Forelimb muscle (tissue), 1 donor: ENCODE results near the gene FGF5. TPM values are rescaled to one million over a fixed set of nuclear protein-coding genes. Genes with fewer than 3 reads are reported as not detected.
"Not testable (repeated sequence)": the region's sequence is repeated elsewhere in the genome, so short reads cannot be mapped to it uniquely, and the experiment has no call there.

ENCODE experiments used
- DNase-seq: peaks from one replicate; pipeline ENCODE4 v3.0.0-alpha.2; 2013; ENCODE audit warnings: low read depth
- polyA plus RNA-seq: library from polyadenylated mRNA; unstranded; fragments of 120-200 nt; gene quantifications from one replicate; pipeline ENCODE4 v1.2.1, GENCODE V29; 2013; ENCODE audit not compliant: insufficient read length

The FGF5 gene
- polyA plus RNA-seq, 1 donor = 0.61 TPM

DNA sequence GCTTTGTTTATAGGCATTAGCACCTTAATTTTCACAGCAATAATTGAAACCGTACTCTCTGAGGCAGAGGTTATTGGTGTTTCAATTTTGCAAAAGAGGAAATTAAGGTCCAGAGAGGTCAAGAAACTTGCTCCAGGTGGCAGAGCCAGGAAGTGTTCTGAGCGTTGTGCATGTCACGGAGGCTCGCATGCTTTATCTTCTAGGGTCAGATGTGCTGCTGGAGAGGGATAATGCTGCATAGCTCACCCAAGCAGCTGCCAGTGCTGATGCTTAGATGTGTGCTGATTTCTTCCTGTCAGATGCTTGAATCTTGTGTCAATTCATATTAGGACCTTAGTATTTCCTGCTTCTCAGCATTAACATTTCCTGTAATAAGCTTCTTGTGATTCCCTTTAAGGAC is 13.0 kb upstream of the FGF5 start:
- no peak for DNase-seq

DNA sequence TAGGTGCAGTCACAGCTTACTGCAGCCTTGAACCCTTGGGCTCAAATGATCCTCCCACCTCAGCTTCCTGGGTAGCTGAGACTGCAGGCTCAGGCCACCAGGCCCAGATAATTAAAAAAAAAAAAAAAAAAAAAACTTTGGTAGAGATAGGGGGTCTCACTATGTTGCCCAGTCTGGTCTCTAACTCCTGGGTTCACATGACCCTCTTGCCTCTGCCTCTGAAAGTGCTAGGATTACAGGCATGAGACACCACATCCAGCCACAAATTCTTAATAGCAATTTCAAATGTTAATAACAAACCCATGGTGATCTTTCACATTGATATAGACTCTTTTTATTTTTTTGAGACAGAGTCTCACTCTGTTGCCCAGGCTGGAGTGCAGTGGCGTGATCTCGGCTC is 12.3 kb upstream of the FGF5 start:
- no peak for DNase-seq

DNA sequence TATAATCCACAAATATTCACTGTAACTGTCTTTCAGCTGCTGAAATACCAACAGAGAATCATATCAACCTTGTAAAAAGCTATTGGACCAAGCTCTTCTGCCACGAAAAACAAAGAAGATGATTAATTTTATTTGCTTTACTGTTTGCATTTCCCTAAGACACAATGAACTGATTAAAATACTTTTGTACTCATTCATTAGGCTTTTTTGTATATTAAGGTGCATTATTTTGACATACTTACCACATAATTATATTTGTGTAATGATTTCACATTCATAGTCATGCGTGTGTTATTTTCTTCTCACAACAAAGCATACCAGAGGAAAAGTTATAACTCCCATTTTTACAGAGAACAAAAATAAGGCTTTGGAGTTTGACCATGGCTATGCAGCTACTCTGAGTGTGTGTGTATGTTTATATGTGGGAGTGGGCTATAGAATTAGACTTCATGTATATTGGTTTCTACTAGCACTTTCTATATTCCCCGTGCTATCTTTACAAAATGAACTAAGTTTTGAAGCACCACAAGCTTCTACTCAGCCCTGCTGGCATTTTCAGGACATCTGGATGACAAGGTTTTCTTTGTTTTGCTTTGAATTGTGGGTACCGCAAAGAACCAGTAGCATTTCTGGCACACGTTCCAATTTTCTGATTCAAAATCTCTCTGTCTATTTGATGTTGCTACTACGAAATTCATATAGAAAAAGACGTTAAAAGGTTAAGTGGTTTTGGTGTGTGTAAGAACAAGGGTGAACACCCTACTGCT is 11.0 kb upstream of the FGF5 start:
- DNase-seq = no peak

DNA sequence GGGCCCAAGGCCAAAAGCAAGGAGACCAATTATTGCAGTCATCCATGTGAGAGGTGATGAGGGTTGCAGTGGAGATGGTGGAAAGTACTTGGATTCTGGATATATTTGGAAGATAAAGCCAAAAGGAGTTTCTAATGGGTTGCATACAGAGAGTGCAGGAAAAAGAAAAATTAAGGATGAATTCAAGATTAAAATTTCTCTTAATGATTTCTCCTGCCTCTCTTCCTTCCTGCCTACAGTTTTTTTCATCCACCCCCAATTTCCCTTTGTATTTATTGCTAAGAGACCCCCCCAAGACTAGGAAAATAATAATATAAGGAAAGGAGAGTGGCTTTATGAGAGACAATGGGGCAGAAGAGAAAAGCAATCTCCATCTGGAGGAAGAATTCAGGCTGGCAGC is 8.6 kb upstream of the FGF5 start:
- no peak for DNase-seq

- no peak for DNase-seq
Measured at GRCh38 chr4:80259012-80259411, 7.5 kb upstream of the FGF5 start.

GRCh38 chr4:80259817-80260216 is 6.6 kb upstream of the FGF5 start:
- DNase-seq = no peak

DNA sequence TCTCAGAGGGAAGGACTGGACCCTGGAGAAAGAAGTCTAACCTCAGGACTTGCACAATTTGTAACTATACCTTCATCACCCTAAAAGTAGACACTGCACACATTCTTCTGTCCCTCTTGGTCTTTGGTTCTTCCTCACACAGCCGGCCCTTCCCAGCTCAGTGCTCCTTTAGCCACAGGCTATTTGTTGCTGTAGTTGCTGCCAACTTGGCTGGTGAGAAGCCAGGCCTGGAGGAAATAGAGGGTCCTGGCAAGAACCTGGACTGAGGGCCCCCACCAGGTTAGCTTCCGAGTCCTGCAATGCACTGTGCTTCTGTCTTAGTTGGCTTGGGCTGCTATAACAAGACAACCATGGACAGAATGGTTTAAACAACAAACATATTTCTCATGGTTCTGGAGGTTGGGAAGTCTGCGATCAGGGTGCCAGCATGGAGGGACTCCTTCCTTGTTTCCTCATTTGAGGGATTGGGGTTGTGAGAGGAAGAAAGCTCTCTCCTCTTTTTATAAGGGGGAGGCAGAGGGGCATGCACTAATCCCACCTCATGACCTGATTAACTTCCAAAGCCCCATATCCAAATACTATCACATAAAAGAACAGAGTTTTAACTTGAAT is 4.4 kb upstream of the FGF5 start:
- DNase-seq = no peak

DNA sequence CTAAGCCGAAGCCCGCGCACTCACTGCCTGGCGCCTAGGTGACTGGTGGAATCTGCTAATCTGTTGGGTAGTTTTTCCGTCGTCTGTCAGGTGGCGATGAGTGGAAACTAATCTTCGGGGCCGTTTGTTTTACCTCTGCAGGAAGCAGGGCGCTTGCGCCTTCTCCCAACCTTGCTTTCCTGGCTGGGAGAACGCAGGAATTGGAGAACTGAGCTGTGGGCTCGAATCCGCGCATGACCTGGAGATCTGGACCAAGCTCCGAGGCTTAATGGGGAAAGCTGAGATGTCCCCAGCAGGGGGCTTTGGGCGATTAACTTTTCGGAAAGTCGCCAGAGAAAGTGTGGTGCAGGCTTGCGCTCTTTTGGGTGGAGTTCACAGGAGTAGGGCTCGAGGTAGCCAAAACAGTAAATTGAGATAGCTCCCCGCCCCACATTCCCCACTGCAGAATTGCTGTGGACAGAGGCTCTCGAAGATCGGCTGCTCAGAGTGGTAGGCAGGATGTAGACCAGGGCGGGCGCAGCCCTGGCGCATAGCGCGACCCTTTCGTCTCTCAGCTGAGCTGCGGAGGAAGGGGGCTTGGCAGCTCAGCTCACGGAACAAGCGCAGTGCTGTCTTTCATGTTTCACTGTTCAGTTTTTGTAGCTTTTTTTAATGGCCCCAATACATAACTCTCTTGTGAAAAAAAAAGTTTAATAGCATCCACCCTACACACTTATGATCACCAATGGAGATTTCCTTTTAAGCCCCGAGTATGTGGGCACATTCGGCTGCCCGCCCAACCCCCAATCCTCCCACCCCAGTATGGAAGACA is 2.7 kb upstream of the FGF5 start:
- no peak for DNase-seq

- DNase-seq = no peak
Measured at GRCh38 chr4:80264352-80264647, 2.2 kb upstream of the FGF5 start.

GRCh38 chr4:80264825-80265224 is 1.6 kb upstream of the FGF5 start:
- no peak for DNase-seq

- DNase-seq = no peak
Measured at GRCh38 chr4:80265571-80266252, 752 bp upstream of the FGF5 start.

GRCh38 chr4:80266902-80267380 is 477 bp downstream of the FGF5 start:
- no peak for DNase-seq

- DNase-seq = no peak
Measured at GRCh38 chr4:80268081-80268823, 1.8 kb downstream of the FGF5 start.

DNA sequence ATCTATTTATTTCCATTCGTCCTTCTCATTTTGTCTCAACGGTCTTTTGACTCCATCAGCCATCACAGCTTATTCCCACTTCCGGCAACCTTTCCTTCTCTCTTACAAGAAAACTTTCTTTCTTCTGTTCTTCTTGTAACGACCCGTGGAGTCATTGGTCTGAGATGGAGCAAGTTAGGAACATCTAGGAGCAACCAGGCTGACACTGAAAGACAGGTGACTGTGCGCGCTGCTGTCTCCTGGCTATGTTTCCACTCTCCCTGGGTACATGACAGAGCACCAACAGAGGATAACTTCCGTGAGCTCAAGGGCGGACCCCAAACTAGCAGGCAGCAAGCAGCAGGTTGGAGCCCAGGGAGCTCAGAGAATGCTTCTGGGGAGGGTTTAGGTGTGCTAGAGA is 2.5 kb downstream of the FGF5 start:
- no peak for DNase-seq

DNA sequence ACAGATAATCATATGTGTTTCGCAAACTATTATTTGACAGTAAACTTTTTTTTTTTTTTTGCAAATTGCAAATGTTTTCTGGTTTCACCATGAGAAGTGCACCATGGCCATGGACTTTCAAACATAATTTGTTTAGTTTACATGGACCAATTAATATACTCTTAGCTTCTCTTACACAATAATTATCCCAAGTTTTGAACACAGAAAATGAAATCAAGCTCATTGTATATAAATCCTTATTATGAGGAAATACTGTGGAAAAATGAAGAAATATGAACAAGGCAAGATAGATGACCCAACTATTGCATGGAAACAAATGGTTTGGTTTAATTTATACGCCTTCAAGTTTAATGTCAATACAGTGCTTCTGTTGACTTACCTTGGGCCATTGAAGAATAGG is 3.9 kb downstream of the FGF5 start:
- no peak for DNase-seq

GRCh38 chr4:80270868-80271267 is 4.4 kb downstream of the FGF5 start:
- DNase-seq = no peak

- DNase-seq = no peak
Measured at GRCh38 chr4:80271801-80272200, 5.3 kb downstream of the FGF5 start.

DNA sequence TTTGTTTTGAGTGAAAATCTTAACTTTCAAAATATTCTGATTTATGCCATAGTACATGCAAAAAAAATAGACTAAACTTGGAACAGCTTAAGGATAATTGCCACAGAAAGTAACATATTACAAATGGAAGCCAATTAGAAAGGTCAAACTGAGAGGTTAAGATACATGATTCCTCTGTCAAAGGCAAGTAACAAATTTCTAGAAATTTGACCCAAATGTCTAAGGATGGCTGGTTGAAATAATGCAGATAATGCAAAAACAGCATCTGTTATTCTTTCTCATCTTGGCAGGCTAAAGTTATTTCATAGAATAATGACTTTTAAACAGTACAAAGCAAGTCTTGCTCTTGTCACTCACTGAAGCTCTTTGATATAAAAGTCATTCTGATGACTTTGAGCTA is 10.5 kb downstream of the FGF5 start:
- DNase-seq = no peak

GRCh38 chr4:80279751-80280150 is 13.3 kb downstream of the FGF5 start:
- no peak for DNase-seq

DNA sequence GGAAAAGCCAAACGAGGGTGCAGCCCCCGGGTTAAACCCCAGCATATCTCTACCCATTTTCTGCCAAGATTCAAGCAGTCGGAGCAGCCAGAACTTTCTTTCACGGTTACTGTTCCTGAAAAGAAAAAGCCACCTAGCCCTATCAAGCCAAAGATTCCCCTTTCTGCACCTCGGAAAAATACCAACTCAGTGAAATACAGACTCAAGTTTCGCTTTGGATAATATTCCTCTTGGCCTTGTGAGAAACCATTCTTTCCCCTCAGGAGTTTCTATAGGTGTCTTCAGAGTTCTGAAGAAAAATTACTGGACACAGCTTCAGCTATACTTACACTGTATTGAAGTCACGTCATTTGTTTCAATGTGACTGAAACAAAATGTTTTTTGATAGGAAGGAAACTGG is 20.0 kb downstream of the FGF5 start:
- DNase-seq = no peak

GRCh38 chr4:80290665-80291064 is 24.2 kb downstream of the FGF5 start:
- not testable (repeated sequence) for DNase-seq

DNA sequence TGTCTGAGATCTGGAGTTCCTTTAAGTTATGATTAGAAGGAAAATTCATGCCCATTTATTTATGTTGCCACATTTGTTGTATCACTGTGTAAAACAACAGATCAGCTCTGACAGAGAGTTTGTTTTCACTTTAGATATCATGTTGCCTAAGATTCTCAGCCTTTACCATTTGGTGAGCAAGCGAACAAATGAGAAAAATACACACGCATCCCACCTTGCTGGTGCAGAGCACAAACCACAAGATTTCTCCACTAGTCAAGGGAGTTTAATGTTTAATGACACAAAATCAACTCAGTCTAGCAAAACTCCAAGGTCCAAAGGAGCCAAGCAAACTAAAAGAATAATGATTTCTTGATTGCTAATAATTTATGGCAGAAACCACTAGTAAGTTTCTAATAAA is 27.7 kb downstream of the FGF5 start:
- DNase-seq = no peak
